ENCODE results near the gene PTPN1.

Gene PTPN1

GRCh38 chr20:50493881-50494253 lies 16.3 kb upstream of the PTPN1 start:
- TF ChIP-seq, protein P1, sequence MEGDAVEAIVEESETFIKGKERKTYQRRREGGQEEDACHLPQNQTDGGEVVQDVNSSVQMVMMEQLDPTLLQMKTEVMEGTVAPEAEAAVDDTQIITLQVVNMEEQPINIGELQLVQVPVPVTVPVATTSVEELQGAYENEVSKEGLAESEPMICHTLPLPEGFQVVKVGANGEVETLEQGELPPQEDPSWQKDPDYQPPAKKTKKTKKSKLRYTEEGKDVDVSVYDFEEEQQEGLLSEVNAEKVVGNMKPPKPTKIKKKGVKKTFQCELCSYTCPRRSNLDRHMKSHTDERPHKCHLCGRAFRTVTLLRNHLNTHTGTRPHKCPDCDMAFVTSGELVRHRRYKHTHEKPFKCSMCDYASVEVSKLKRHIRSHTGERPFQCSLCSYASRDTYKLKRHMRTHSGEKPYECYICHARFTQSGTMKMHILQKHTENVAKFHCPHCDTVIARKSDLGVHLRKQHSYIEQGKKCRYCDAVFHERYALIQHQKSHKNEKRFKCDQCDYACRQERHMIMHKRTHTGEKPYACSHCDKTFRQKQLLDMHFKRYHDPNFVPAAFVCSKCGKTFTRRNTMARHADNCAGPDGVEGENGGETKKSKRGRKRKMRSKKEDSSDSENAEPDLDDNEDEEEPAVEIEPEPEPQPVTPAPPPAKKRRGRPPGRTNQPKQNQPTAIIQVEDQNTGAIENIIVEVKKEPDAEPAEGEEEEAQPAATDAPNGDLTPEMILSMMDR (IDR thresholded peaks at IDR 0.05; ENCODE audit: control insufficient read depth, extremely low read depth, insufficient read depth) = no peak
- no peak overlapping the region for H3K4me3 ChIP-seq (ENCODE audit: low read depth, low read length)
- DNase-seq (ENCODE audit: low read depth) = no peak

DNA sequence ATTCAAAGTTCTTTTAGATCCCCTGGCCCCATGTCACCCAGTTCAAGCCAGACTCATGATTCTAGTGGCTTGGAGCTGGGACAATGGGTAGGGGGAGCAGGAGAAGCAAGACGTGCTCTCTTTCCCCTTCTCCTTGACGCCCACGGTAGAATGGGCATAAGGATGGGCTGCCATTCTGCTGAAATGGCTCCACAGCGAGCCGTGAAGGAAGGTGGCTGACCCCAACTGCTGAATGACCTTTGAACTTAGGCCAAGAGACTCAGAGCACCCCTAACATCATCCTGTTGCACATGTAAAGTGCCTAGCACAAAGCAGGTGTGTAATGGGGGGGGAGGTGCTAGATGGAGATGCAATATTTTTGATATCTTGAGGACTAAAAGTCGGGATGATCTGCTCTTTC lies 15.8 kb upstream of the PTPN1 start:
- DNase-seq (ENCODE audit: low read depth) = no peak
- H3K4me3 ChIP-seq (ENCODE audit: low read depth, low read length) = no peak overlapping the region
- TF ChIP-seq, protein P1 (IDR thresholded peaks at IDR 0.05; ENCODE audit: control insufficient read depth, extremely low read depth, insufficient read depth) = no peak

DNA sequence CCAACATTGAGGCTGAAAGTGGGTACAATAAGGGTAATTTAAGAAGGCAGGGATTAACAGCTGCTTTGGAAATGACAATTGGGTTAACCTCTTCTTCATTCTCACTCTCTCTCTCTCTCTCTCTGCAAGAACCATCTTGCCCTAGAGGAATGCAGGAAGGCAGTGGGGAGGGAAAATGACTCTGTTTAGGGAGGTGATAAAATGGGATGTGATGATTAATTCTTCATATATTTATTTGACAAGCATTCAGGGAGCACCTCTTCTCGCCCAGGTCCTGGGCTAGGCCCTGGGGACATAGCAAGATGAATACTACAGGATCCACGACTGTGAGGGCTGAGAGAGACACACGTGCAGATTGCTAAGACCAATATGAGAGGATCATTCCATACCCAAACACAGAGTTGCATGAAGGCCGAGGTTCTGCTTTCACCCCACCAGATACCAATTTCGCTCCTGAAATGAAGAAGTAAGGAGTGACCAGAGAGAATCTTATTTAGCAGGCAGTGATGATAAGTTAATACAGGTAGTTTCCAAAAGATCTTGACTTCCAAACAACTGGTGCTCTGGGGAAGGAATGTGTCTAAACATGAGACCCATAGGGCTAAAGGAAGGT lies 13.3 kb upstream of the PTPN1 start:
- TF ChIP-seq, protein P1 (IDR thresholded peaks at IDR 0.05; ENCODE audit: control insufficient read depth, extremely low read depth, insufficient read depth) = no peak
- H3K4me3 ChIP-seq (ENCODE audit: low read depth, low read length) = no peak overlapping the region
- no peak for DNase-seq (ENCODE audit: low read depth)

GRCh38 chr20:50498071-50498776 lies 12.0 kb upstream of the PTPN1 start:
- TF ChIP-seq, protein P1 (IDR thresholded peaks at IDR 0.05; ENCODE audit: control insufficient read depth, extremely low read depth, insufficient read depth) = no peak
- no peak overlapping the region for H3K4me3 ChIP-seq (ENCODE audit: low read depth, low read length)
- DNase-seq (ENCODE audit: low read depth) = no peak

- DNase-seq (ENCODE audit: low read depth) = no peak
- no peak overlapping the region for H3K4me3 ChIP-seq (ENCODE audit: low read depth, low read length)
- TF ChIP-seq, protein P1 (IDR thresholded peaks at IDR 0.05; ENCODE audit: control insufficient read depth, extremely low read depth, insufficient read depth) = no peak
These were observed 10.2 kb upstream of the PTPN1 start for GRCh38 chr20:50499938-50500337.

DNA sequence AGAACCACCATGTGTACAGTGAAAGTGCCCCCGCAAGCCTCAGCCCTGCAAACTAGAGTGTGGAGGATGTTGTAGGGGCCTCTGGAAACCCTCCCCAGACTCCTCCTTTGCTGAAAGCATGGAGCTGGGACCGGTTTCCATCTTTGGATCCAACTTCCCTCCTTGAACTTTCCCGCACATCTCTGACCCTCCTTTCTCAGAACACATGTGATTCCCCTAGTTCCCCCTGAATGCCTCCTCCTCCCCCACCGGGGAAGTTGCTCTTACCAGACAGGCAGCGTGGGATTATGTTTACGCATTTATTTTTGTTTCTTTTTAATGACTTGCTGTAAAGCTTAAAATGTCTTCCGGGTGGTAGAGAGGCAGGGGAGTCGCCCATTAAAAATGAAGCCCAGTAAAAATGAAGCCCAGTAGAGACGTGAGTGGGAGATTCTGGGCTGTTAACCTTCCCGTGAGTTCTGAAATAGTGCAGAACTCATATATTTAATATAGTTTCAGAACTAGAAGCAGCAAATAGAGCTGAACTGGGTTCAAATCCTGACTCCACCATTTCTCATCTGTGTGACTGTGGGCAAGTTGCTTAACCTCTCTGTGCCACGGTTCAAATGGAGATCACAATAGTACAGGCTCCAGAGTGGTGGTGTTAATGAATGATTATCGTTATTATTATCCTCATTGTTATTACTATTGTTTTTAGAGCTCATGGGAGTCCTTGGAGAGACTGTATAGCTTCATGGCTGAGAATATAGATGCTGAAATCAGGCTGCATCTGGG lies 8.0 kb upstream of the PTPN1 start:
- no peak for DNase-seq (ENCODE audit: low read depth)
- TF ChIP-seq, protein P1 (IDR thresholded peaks at IDR 0.05; ENCODE audit: control insufficient read depth, extremely low read depth, insufficient read depth) = no peak
- no peak overlapping the region for H3K4me3 ChIP-seq (ENCODE audit: low read depth, low read length)

All from LNCaP clone FGC (cell line).